Activated naive CD4-positive, alpha-beta T cell treated with anti-CD3 and anti-CD28 coated beads, Interleukin-2, amount 50 U/mL, for 24 hours (primary cell): ENCODE results near the gene DHX9.

Experiments used
- H3K27ac Mint-ChIP-seq: one replicate; pipeline ENCODE4 v1.8.0; 2021; ENCODE audit warnings: mild to moderate bottlenecking, mixed read lengths
- H3K27me3 Mint-ChIP-seq: one replicate; pipeline ENCODE4 v1.8.0; 2021; ENCODE audit warnings: mixed read lengths
- H3K36me3 Mint-ChIP-seq: one replicate; pipeline ENCODE4 v1.8.0; 2021; ENCODE audit warnings: mixed read lengths
- H3K4me1 Mint-ChIP-seq: one replicate; pipeline ENCODE4 v1.8.0; 2021; ENCODE audit warnings: mixed read lengths
- H3K4me3 Mint-ChIP-seq: one replicate; pipeline ENCODE4 v1.8.0; 2021; ENCODE audit warnings: mild to moderate bottlenecking, mixed read lengths
- H3K9me3 Mint-ChIP-seq: one replicate; pipeline ENCODE4 v1.8.0; 2021; ENCODE audit warnings: mixed read lengths

Gene DHX9

GRCh38 chr1:182823220-182823619 lies 15.9 kb upstream of the DHX9 start:
- H3K9me3 Mint-ChIP-seq, result no peaks in the 10 kb centered on the region
- H3K27ac Mint-ChIP-seq, result no peak overlapping the region
- no peaks in the 10 kb centered on the region for H3K27me3 Mint-ChIP-seq
- H3K36me3 Mint-ChIP-seq, result peaks cover 17% of the 10 kb centered on the region
- H3K4me1 Mint-ChIP-seq, result no peaks in the 10 kb centered on the region
- no peak overlapping the region for H3K4me3 Mint-ChIP-seq

- H3K27me3 Mint-ChIP-seq, result no peaks in the 10 kb centered on the region
- peaks cover 10% of the 10 kb centered on the region for H3K36me3 Mint-ChIP-seq
- H3K9me3 Mint-ChIP-seq, result no peaks in the 10 kb centered on the region
- H3K4me3 Mint-ChIP-seq, result no peak overlapping the region
- H3K27ac Mint-ChIP-seq, result no peak overlapping the region
- H3K4me1 Mint-ChIP-seq, result no peaks in the 10 kb centered on the region
These were observed 12.3 kb upstream of the DHX9 start for GRCh38 chr1:182826892-182827291.

GRCh38 chr1:182829285-182829932 lies 9.7 kb upstream of the DHX9 start:
- H3K36me3 Mint-ChIP-seq, result peaks cover 7% of the 10 kb centered on the region
- H3K4me3 Mint-ChIP-seq, result no peak overlapping the region
- H3K27me3 Mint-ChIP-seq, result no peaks in the 10 kb centered on the region
- no peak overlapping the region for H3K27ac Mint-ChIP-seq
- H3K4me1 Mint-ChIP-seq, result no peaks in the 10 kb centered on the region
- no peaks in the 10 kb centered on the region for H3K9me3 Mint-ChIP-seq

- Mint-ChIP-seq H3K36me3 (peaks cover 2% of the 10 kb centered on the region), H3K4me1 (no peaks in the 10 kb centered on the region), H3K27ac (no peak overlapping the region), H3K27me3 (no peaks in the 10 kb centered on the region), H3K4me3 (no peak overlapping the region), H3K9me3 (no peaks in the 10 kb centered on the region)
These were observed 5.9 kb upstream of the DHX9 start for GRCh38 chr1:182833271-182833670.

- Mint-ChIP-seq H3K4me3 (no peak overlapping the region), H3K4me1 (peaks cover 4% of the 10 kb centered on the region), H3K36me3 (peaks cover 2% of the 10 kb centered on the region), H3K9me3 (no peaks in the 10 kb centered on the region), H3K27me3 (no peaks in the 10 kb centered on the region), H3K27ac (no peak overlapping the region)
These were observed 4.8 kb upstream of the DHX9 start for GRCh38 chr1:182834326-182834725.

- Mint-ChIP-seq H3K27ac (no peak overlapping the region), H3K27me3 (no peaks in the 10 kb centered on the region), H3K4me3 (no peak overlapping the region), H3K4me1 (peaks cover 12% of the 10 kb centered on the region), H3K9me3 (no peaks in the 10 kb centered on the region), H3K36me3 (peaks cover 9% of the 10 kb centered on the region)
These were observed 3.3 kb upstream of the DHX9 start for GRCh38 chr1:182835806-182836205.

- H3K27ac Mint-ChIP-seq, result peak overlapping the region; percentile 61
- peaks cover 67% of the 10 kb centered on the region for H3K4me1 Mint-ChIP-seq
- peak overlapping the region; percentile 93 for H3K4me3 Mint-ChIP-seq
- H3K9me3 Mint-ChIP-seq, result no peaks in the 10 kb centered on the region
- H3K36me3 Mint-ChIP-seq, result peaks cover 23% of the 10 kb centered on the region
- no peaks in the 10 kb centered on the region for H3K27me3 Mint-ChIP-seq
These were observed 2.3 kb downstream of the DHX9 start for GRCh38 chr1:182841368-182841988.

GRCh38 chr1:182842265-182842664 lies 3.1 kb downstream of the DHX9 start:
- H3K36me3 Mint-ChIP-seq, result peaks cover 29% of the 10 kb centered on the region
- peaks cover 75% of the 10 kb centered on the region for H3K4me1 Mint-ChIP-seq
- H3K9me3 Mint-ChIP-seq, result no peaks in the 10 kb centered on the region
- H3K27me3 Mint-ChIP-seq, result no peaks in the 10 kb centered on the region
- H3K4me3 Mint-ChIP-seq, result peak overlapping the region; percentile 93
- peak overlapping the region; percentile 43 for H3K27ac Mint-ChIP-seq

GRCh38 chr1:182845379-182845778 lies 6.2 kb downstream of the DHX9 start:
- Mint-ChIP-seq H3K4me1 (peaks cover 97% of the 10 kb centered on the region), H3K4me3 (peak overlapping the region; percentile 71), H3K9me3 (no peaks in the 10 kb centered on the region), H3K36me3 (peaks cover 34% of the 10 kb centered on the region), H3K27me3 (no peaks in the 10 kb centered on the region), H3K27ac (peak overlapping the region; percentile 72)

GRCh38 chr1:182845894-182846293 lies 6.7 kb downstream of the DHX9 start:
- Mint-ChIP-seq H3K4me3 (no peak overlapping the region), H3K27me3 (no peaks in the 10 kb centered on the region), H3K36me3 (peaks cover 30% of the 10 kb centered on the region), H3K27ac (peak overlapping the region; percentile 41), H3K4me1 (peaks cover 96% of the 10 kb centered on the region), H3K9me3 (no peaks in the 10 kb centered on the region)

- Mint-ChIP-seq H3K9me3 (no peaks in the 10 kb centered on the region), H3K27me3 (no peaks in the 10 kb centered on the region), H3K36me3 (peaks cover 26% of the 10 kb centered on the region), H3K27ac (peak overlapping the region; percentile 60), H3K4me1 (peaks cover 86% of the 10 kb centered on the region), H3K4me3 (peak overlapping the region; percentile 27)
These were observed 8.0 kb downstream of the DHX9 start for GRCh38 chr1:182847105-182847504.

GRCh38 chr1:182848736-182849135 lies 9.6 kb downstream of the DHX9 start:
- Mint-ChIP-seq H3K9me3 (no peaks in the 10 kb centered on the region), H3K4me3 (no peak overlapping the region), H3K4me1 (peaks cover 72% of the 10 kb centered on the region), H3K27ac (no peak overlapping the region), H3K27me3 (no peaks in the 10 kb centered on the region), H3K36me3 (peaks cover 30% of the 10 kb centered on the region)

GRCh38 chr1:182850319-182850718 lies 11.2 kb downstream of the DHX9 start:
- no peaks in the 10 kb centered on the region for H3K27me3 Mint-ChIP-seq
- no peak overlapping the region for H3K27ac Mint-ChIP-seq
- no peaks in the 10 kb centered on the region for H3K9me3 Mint-ChIP-seq
- peak overlapping the region; percentile 33 for H3K4me3 Mint-ChIP-seq
- H3K36me3 Mint-ChIP-seq, result peaks cover 24% of the 10 kb centered on the region
- H3K4me1 Mint-ChIP-seq, result peaks cover 56% of the 10 kb centered on the region

- Mint-ChIP-seq H3K27ac (no peak overlapping the region), H3K4me1 (peaks cover 42% of the 10 kb centered on the region), H3K9me3 (no peaks in the 10 kb centered on the region), H3K36me3 (peaks cover 20% of the 10 kb centered on the region), H3K27me3 (no peaks in the 10 kb centered on the region), H3K4me3 (no peak overlapping the region)
These were observed 12.7 kb downstream of the DHX9 start for GRCh38 chr1:182851825-182852224.

GRCh38 chr1:182855911-182856310 lies 16.8 kb downstream of the DHX9 start:
- H3K36me3 Mint-ChIP-seq, result peaks cover 23% of the 10 kb centered on the region
- no peaks in the 10 kb centered on the region for H3K9me3 Mint-ChIP-seq
- H3K27me3 Mint-ChIP-seq, result no peaks in the 10 kb centered on the region
- no peak overlapping the region for H3K4me3 Mint-ChIP-seq
- H3K4me1 Mint-ChIP-seq, result peaks cover 2% of the 10 kb centered on the region
- H3K27ac Mint-ChIP-seq, result no peak overlapping the region

- no peaks in the 10 kb centered on the region for H3K27me3 Mint-ChIP-seq
- H3K9me3 Mint-ChIP-seq, result no peaks in the 10 kb centered on the region
- peak overlapping the region; percentile 35 for H3K27ac Mint-ChIP-seq
- peaks cover 25% of the 10 kb centered on the region for H3K36me3 Mint-ChIP-seq
- peaks cover 12% of the 10 kb centered on the region for H3K4me1 Mint-ChIP-seq
- no peak overlapping the region for H3K4me3 Mint-ChIP-seq
These were observed 18.1 kb downstream of the DHX9 start for GRCh38 chr1:182857212-182857611.

GRCh38 chr1:182860658-182861057 lies 21.5 kb downstream of the DHX9 start:
- Mint-ChIP-seq H3K4me1 (peaks cover 34% of the 10 kb centered on the region), H3K9me3 (no peaks in the 10 kb centered on the region), H3K27ac (no peak overlapping the region)

More at GRCh38 chr1:182860658-182861057, 21.5 kb downstream of the DHX9 start:
- Mint-ChIP-seq H3K27me3 (no peaks in the 10 kb centered on the region), H3K36me3 (peaks cover 36% of the 10 kb centered on the region), H3K4me3 (no peak overlapping the region)
